Stomach (tissue), 9 donors: Measurements from ENCODE around the gene CA14. TPM values are rescaled to one million over a fixed set of nuclear protein-coding genes. Genes with fewer than 3 reads are reported as not detected.
"Not testable (repeated sequence)": the region's sequence is repeated elsewhere in the genome, so short reads cannot be mapped to it uniquely, and the experiment has no call there.

Experiments used
- DNase-seq, 2 donors: peaks; one replicate each; pipeline versions ENCODE4 v3.0.0 to v3.0.0-alpha.2; 2013 to 2019
- H3K27ac ChIP-seq, 5 donors: fragments of 200-600 bp in 4 of 5; sonication (generic) in 4 of 5; one replicate each; pipeline ENCODE4 v1.5.1; 2013 to 2019; ENCODE audit warnings: mild to moderate bottlenecking in 1 of 5, moderate library complexity in 1 of 5
- H3K27me3 ChIP-seq, 3 donors: fragments of 200-600 bp; sonication (generic); one replicate each; pipeline ENCODE4 v1.5.1; 2017 to 2019; ENCODE audit warnings: mixed run types in 1 of 3
- H3K36me3 ChIP-seq, 4 donors: fragments of 200-600 bp; sonication (generic); 1 replicate in 3 of 4; 2 replicates in 1 of 4; pipeline ENCODE4 v1.5.1; 2016 to 2019
- H3K4me1 ChIP-seq, 4 donors: fragments of 200-600 bp; sonication (generic); one replicate each; pipeline ENCODE4 v1.5.1; 2016 to 2019
- H3K4me3 ChIP-seq, 4 donors: fragments of 200-600 bp; sonication (generic) in 3 of 4; one replicate each; pipeline ENCODE4 v1.5.1; 2016 to 2019; ENCODE audit warnings: mild to moderate bottlenecking in 1 of 4
- H3K9me3 ChIP-seq, 4 donors: fragments of 200-600 bp; sonication (generic); one replicate each; pipeline ENCODE4 v1.5.1; 2016 to 2019
- CTCF ChIP-seq, 7 experiments: fragments of 450-650 bp in 4 of 7; fragments of 200-600 bp in 3 of 7; sonication (generic) in 3 of 7; IDR thresholded peaks; one replicate each; pipeline ENCODE4 v1.5.1; 2016 to 2019; ENCODE audit warnings: antibody characterized with exemption in 7 of 7, control low read depth in 2 of 7, mild to moderate bottlenecking in 1 of 7
- EP300 ChIP-seq: sonication (generic); formaldehyde crosslinking; IDR thresholded peaks from one replicate; pipeline ENCODE4 v1.6.1; 2017; ENCODE audit warnings: antibody characterized with exemption
- POLR2A ChIP-seq, 4 donors: fragments of 450-650 bp; IDR thresholded peaks; one replicate each; pipeline ENCODE4 v1.6.1; 2016; ENCODE audit warnings: antibody characterized with exemption in 4 of 4, control low read depth in 2 of 4, mild to moderate bottlenecking in 1 of 4, moderate library complexity in 1 of 4
- POLR2AphosphoS5 ChIP-seq, 3 donors: sonication (generic); formaldehyde crosslinking; IDR thresholded peaks; one replicate each; pipeline ENCODE4 v1.6.1; 2016; ENCODE audit warnings: antibody characterized with exemption in 3 of 3
- WGBS, 5 donors: extraction: QIAGEN DNeasy Blood & Tissue Kit in 3 of 5; methylation state at CpG; one replicate each; pipeline versions ENCODE4 v1.1.5 to v1.1.7; 2013 to 2018; 5-methylcytosine and 5-hydroxymethylcytosine counted together
- intact Hi-C: fragments of 100-400 bp; cut with DNase I; formaldehyde crosslinking; loops from one replicate; pipeline ENCODE4 v1.15.1; 2023; ENCODE audit warnings: low total_unique reads
- polyA plus RNA-seq, 3 donors: library from polyadenylated mRNA; stranded (reverse); fragments of 200-250 nt; gene quantifications; one replicate each; pipeline ENCODE4 v1.2.3, GENCODE V29; 2013
- total RNA-seq, 5 donors: library from RNA; depleted of rRNA; stranded (reverse); fragments of >200 nt; gene quantifications; one replicate each; pipeline versions ENCODE4 v1.1.0 to v1.2.3, GENCODE V29; 2014 to 2016
- donor health status: healthy with polysubstance abuse.
- donor health status: Bipolar disorder and iron deficiency.
- donor health status: healthy.

CA14 gene
- total and polyA plus RNA-seq, 8 donors = 0.68 to 1.4 (median 1.1) TPM; not detected in 4

- Histone ChIP-seq H3K36me3 (peaks cover 25 to 89% (median 88%) of the 10 kb centered on the region in 4 donors), H3K9me3 (no peaks in the 10 kb centered on the region), H3K4me1 (no peaks in the 10 kb centered on the region), H3K4me3 (no peak overlapping the region), H3K27ac (no peak overlapping the region), H3K27me3 (no peaks in the 10 kb centered on the region)
- no peak for DNase-seq
- intact Hi-C loops = no loop called here
- TF ChIP-seq POLR2A (IDR thresholded peaks at IDR 0.05) (no peak), CTCF (IDR thresholded peaks at IDR 0.05) (no peak), POLR2AphosphoS5 (IDR thresholded peaks at IDR 0.05) (no peak), EP300 (no peak)
- WGBS, 5 donors = 87 to 96% (median 91%) methylated on average over 1 of the region's 1 CpG
These were observed 32.6 kb upstream of the CA14 start for GRCh38 chr1:150224983-150225382.

GRCh38 chr1:150225546-150225945 is 32.0 kb upstream of the CA14 start:
- H3K27me3 ChIP-seq = no peaks in the 10 kb centered on the region
- DNase-seq = no peak
- H3K27ac ChIP-seq = no peak overlapping the region
- H3K4me1 ChIP-seq = no peaks in the 10 kb centered on the region
- H3K9me3 ChIP-seq = no peaks in the 10 kb centered on the region
- intact Hi-C loops = no loop called here
- H3K4me3 ChIP-seq = no peak overlapping the region
- peaks cover 25 to 89% (median 87%) of the 10 kb centered on the region in 4 donors for H3K36me3 ChIP-seq
- 95 to 100% (median 100%) methylated on average over 1 of the region's 1 CpG for WGBS, 5 donors
- no peak for TF ChIP-seq POLR2A (IDR thresholded peaks at IDR 0.05)
- TF ChIP-seq EP300 = no peak
- no peak for TF ChIP-seq POLR2AphosphoS5 (IDR thresholded peaks at IDR 0.05)
- TF ChIP-seq CTCF (IDR thresholded peaks at IDR 0.05) = no peak

- intact Hi-C loops = no loop called here
- 87 to 98% (median 90%) methylated on average over 2 of the region's 2 CpGs for WGBS, 5 donors
- TF ChIP-seq POLR2AphosphoS5 (IDR thresholded peaks at IDR 0.05) (no peak), POLR2A (IDR thresholded peaks at IDR 0.05) (no peak), CTCF (IDR thresholded peaks at IDR 0.05) (no peak), EP300 (no peak)
- Histone ChIP-seq H3K27me3 (no peaks in the 10 kb centered on the region), H3K36me3 (peaks cover 25 to 94% (median 89%) of the 10 kb centered on the region in 4 donors), H3K4me1 (no peaks in the 10 kb centered on the region), H3K27ac (no peak overlapping the region), H3K4me3 (no peak overlapping the region), H3K9me3 (no peaks in the 10 kb centered on the region)
- DNase-seq = no peak
These were observed 31.1 kb upstream of the CA14 start for GRCh38 chr1:150226486-150226885.

GRCh38 chr1:150227228-150227627 is 30.3 kb upstream of the CA14 start:
- H3K36me3 ChIP-seq = peaks cover 25 to 86% (median 84%) of the 10 kb centered on the region in 4 donors
- H3K27me3 ChIP-seq = no peaks in the 10 kb centered on the region
- no peaks in the 10 kb centered on the region for H3K9me3 ChIP-seq
- H3K4me3 ChIP-seq = no peak overlapping the region
- no peak overlapping the region for H3K27ac ChIP-seq
- no peak for TF ChIP-seq POLR2A (IDR thresholded peaks at IDR 0.05)
- no peak for TF ChIP-seq CTCF (IDR thresholded peaks at IDR 0.05)
- TF ChIP-seq EP300 = no peak
- no peak for TF ChIP-seq POLR2AphosphoS5 (IDR thresholded peaks at IDR 0.05)
- intact Hi-C loops = no loop called here
- DNase-seq = no peak
- H3K4me1 ChIP-seq = no peaks in the 10 kb centered on the region

- intact Hi-C loops, H3K9me3 ChIP-seq: not testable (repeated sequence)
These were observed 29.3 kb upstream of the CA14 start for GRCh38 chr1:150228246-150228645.

GRCh38 chr1:150232921-150233320 is 24.7 kb upstream of the CA14 start:
- Histone ChIP-seq H3K4me1 (peaks cover 4 to 30% (median 16%) of the 10 kb centered on the region in 4 donors), H3K27ac (peak overlapping the region in 3 of 5 donors; percentile 94 to 99 (median 99)), H3K36me3 (peaks cover 5 to 32% (median 29%) of the 10 kb centered on the region in 4 donors)
- intact Hi-C loops, H3K4me3 ChIP-seq, H3K27me3 ChIP-seq, H3K9me3 ChIP-seq, DNase-seq: not testable (repeated sequence)
- 88 to 94% (median 90%) methylated on average over 10 of the region's 10 CpGs for WGBS, 5 donors

More at GRCh38 chr1:150228246-150228645, 29.3 kb upstream of the CA14 start:
- H3K36me3 ChIP-seq = peaks cover 25 to 78% (median 74%) of the 10 kb centered on the region in 4 donors
- not testable (repeated sequence) for H3K4me1 ChIP-seq, H3K4me3 ChIP-seq, DNase-seq, H3K27ac ChIP-seq, H3K27me3 ChIP-seq
- WGBS, 5 donors = 95 to 99% (median 98%) methylated on average over 10 of the region's 10 CpGs
